GM19455 (cell line): Measurements from ENCODE around the gene PBX1.
"Not testable (repeated sequence)": the region's sequence is repeated elsewhere in the genome, so short reads cannot be mapped to it uniquely, and the experiment has no call there.

Experiments
- ATAC-seq: cut with Tn5 transposase; IDR thresholded peaks from one replicate; pipeline ENCODE4 v1.9.1; 2021; ENCODE audit not compliant: unreplicated experiment

The PBX1 gene

GRCh38 chr1:164638492-164639202, 79.7 kb downstream of the PBX1 start:
- no peak for ATAC-seq

DNA sequence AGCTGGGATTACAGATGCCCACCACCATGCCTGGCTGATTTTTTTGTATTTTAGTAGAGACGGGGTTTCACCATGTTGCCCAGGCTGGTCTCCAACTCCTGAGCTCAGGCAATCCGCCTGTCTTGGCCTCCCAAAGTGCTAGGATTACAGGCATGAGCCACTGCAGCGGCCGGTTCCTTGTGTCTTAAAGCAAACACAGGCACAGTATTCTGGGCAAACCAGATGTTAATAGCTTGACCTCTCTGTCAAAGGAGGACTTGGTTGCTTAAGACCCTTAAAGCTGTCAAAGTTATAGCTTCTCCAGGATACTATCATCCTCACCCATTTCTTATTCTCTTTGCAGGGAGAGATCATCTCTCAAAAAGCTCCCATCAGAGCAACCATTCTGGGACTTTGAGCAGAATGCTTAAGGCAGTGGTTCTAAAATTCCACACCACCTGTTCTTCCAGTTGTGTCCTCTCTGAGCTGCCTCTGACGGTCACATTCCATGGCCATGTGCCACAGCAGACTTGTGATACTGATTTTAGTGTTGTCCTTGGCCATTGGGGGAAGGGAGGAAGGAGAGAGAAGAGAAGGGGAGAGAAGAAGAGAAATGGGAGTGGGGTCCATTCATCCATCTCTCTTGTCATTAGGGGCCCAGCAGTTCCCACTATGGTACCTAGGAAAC, 81.8 kb downstream of the PBX1 start:
- ATAC-seq = no peak

- no peak for ATAC-seq
These were observed 82.4 kb downstream of the PBX1 start for GRCh38 chr1:164641353-164641730.

DNA sequence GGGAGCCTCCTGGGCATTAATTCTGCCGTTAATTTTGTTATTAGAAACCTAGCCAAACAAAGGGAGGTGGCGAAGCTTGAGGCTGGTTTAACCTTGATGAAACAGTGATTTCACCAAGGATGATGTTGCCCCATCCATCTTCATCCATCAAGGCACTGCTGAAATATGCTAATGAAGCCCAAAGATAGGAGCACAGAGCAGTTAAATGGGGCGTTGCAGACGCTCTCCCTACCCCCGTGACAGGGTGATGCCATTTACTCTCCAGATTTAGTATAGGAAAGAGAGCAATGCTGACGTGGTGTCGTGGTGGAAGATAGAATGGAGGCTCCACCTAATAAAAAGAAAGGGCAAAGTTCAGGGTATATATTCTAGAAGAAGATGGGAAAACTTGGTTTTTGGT, 84.0 kb downstream of the PBX1 start:
- no peak for ATAC-seq

- ATAC-seq = no peak
These were observed 85.3 kb downstream of the PBX1 start for GRCh38 chr1:164644268-164644667.

DNA sequence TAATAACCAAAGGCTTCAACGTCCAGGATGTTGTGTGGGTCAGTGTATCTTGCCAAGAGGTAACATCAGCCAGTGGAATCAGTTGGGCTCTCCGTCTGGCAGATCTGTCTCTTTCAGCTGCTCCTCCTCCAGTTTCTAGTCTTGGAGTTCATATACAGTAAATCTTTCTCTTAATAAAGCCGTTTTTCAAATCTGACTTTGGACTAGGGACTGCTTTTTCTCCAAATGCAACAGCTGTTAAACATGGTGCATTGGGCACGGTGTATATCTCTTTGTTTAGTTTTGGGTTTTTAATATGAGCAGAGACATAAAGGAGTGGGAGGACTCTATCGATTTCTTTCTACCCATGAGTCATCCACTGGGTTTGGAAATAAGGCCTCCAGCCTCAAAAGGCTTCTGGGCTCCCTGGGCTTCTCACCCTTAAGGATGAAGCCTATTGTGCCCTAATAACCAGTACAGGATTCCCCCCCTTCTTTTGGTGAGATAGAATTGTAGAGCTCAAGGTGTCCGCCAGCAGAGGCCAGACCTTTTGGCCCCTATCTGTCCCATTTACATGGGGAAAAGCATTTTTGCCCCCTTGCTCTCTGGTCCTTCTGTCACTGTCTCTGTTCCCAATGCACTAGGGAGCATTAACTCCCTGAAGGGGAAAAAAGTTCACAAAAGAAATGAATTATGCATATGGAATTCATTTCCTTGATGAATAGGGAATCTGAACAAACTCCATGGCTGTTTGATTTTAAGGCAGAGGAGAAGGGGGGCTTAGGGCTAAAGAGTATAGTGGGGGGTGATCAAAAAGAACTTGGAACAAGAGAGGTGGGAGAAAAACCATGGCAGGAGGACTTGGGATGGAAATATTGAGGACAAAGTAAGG, 86.0 kb downstream of the PBX1 start:
- ATAC-seq = no peak

DNA sequence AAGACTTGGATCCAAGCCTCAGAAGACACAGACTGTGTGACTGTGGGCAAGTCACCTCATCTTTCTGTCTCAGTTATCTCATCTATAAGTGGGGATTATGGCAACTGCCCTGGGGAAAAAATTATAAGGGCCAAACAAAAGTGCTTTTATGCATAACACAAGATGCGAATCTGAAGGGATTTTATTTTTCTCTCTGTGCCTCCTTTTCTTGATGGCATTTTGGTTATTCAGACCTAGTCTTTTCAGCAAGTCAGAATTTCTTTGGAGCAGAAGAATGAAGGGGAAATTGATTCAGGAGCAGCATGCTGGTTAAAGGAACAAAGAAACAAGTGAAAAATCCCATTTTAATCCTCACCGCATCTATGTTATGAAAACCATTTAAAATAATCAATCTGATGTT, 86.9 kb downstream of the PBX1 start:
- ATAC-seq = no peak

GRCh38 chr1:164647211-164647610, 88.2 kb downstream of the PBX1 start:
- ATAC-seq = no peak

- ATAC-seq = no peak
These were observed 89.7 kb downstream of the PBX1 start for GRCh38 chr1:164648636-164649035.

DNA sequence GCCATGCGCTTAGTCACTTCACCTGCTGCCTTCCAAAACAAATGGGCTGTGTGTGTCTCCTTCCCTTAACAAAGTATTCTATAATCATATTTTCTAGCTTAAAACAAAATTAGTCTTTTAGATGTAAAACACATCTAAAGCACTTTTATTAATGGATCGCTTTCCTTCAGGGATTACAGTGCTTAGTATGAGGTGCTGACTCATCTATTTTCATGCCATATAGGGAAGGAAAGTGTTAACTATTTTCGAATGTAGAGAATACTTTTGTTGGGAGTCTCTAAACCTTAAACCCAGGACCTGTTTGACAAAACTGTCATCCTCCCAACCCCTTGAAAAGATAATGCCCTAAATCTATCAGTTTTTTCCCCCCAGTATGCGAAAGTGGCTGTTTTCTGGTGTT, 90.2 kb downstream of the PBX1 start:
- no peak for ATAC-seq

DNA sequence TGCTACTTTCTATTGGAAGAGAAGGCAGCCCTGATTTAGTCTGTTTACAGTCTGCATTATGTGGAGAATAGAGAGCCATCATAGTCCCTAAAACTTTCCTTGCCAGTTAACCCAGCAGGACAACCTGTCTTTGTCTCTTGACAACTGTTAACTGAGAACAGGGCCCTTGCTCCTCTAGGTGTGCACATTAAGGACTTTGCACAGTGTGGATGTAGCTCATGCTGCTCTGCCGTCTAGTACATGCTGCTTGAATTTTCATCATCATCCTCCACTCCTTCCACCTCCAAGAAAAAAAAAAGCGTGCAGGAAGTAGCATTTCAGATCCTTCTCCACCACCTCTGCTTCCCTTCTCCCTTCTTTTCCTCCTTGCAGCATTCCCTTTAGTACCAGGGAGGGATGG, 91.5 kb downstream of the PBX1 start:
- ATAC-seq = no peak

- no peak for ATAC-seq
These were observed 92.5 kb downstream of the PBX1 start for GRCh38 chr1:164651351-164651951.

DNA sequence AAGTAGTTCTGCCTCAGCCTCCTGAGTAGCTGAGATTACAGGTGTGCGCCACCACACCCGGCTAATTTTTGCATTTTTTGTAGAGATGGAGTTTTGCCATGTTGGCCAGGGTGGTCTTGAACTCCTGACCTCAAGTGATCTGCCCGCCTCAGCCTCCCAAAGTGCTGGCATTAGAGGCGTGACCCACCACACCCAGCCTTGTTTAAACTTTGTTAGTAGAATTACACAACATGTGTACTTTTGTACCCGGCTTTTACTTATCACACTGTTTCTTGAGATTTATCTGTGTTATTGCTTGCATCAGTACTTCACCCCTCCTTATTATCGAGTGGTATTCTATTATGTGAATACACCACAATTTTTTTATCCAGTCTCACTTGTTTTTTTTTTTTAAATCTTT, 94.0 kb downstream of the PBX1 start:
- ATAC-seq = not testable (repeated sequence)

- ATAC-seq = no peak
These were observed 94.7 kb downstream of the PBX1 start for GRCh38 chr1:164653705-164654104.

- ATAC-seq = no peak
These were observed 95.2 kb downstream of the PBX1 start for GRCh38 chr1:164654200-164654599.

DNA sequence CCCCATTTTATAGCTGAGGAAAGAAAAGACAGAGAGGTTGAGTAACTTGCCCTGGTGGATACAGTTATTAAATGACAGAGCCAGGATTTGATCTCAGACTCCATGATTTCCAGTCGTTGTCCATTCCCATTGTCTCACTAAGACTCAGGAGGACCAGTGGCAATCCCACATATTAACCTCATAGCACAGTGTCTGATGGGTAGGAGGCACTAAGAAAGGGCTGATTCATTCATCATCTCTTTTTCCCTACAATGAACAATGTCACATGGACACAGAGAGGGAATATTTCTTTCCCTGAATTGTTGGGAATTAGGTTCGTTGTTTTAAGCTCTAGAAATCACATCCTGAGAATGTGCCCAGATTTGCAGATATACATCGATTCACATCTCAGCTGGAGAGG, 99.9 kb downstream of the PBX1 start:
- no peak for ATAC-seq

- no peak for ATAC-seq
These were observed 100.8 kb downstream of the PBX1 start for GRCh38 chr1:164659621-164660411.

- ATAC-seq = no peak
These were observed 101.4 kb downstream of the PBX1 start for GRCh38 chr1:164660412-164660772.

DNA sequence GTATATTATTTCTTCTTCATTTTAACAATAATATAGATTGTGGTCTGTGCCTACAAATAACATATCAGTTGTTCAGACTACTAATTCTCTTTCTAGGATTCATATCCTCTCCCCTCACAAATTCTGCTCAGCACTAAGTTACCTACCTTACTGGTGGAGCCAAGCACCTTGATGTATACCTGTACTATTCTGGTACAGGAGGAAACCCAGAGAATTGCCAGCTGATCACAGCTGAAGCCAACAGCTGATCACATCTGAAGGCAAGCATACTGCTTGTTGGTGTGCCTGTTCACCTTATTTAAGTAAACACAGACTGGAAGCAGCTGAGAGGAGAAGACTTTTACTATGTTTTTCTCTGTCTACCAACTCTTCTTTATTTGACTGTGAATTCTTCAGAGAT, 101.8 kb downstream of the PBX1 start:
- no peak for ATAC-seq

DNA sequence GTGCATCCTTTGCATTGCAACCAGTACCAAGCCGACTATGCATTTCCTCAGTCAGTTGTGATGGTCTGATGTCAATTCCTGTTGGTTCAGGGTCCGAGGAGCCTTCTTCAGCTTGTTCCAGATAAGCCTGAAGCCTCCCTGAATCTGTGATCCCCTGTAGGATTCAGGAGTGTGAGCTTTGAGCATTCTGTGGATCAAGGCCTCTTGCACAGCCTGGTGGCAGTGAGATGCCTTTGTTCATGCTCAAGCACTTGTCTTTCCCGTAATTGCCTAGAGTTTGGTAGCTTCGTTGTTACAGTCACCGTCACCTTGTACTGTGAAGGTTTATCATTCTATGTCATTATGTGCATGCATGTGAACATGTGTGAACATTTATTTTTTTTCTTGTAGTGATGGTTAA, 103.5 kb downstream of the PBX1 start:
- ATAC-seq = no peak

DNA sequence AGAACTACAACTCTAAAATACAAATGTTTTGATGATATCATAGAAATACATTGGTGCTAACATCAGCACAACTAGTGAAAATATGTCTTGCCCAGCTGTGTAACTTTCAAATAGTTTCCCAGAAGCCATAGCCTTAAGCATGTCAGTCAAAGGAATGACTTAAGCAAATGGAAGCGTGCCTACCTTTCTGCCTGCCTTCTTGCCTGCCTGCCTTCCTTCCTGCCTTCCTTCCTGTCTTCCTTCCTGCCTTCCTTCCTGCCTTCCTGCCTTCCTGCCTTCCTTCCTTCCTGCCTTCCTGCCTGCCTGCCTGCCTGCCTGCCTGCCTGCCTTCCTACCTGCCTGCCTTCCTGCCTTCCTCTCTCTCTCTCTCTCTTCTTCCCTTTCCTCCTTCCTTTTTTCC, 104.0 kb downstream of the PBX1 start:
- no peak for ATAC-seq
